GM18505 (cell line): ENCODE data around the gene OR52I1.

Source experiments
- ATAC-seq: cut with Tn5 transposase; IDR thresholded peaks from one replicate; pipeline ENCODE4 v1.9.1; 2021; ENCODE audit not compliant: unreplicated experiment
- POLR2A ChIP-seq: IDR thresholded peaks from 4 replicates; pipeline ENCODE4 v1.6.1; 2011; ENCODE audit warnings: borderline replicate concordance; ENCODE audit not compliant: insufficient read depth, insufficient read length; ENCODE audit errors: extremely low read depth

OR52I1 gene, protein sequence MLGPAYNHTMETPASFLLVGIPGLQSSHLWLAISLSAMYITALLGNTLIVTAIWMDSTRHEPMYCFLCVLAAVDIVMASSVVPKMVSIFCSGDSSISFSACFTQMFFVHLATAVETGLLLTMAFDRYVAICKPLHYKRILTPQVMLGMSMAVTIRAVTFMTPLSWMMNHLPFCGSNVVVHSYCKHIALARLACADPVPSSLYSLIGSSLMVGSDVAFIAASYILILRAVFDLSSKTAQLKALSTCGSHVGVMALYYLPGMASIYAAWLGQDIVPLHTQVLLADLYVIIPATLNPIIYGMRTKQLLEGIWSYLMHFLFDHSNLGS

GRCh38 chr11:4593739-4594138 lies at the start of gene OR52I1:
Gene OR52I1 (plus strand): TSS chr11:4594039. CDS start chr11:4594039, 0 bp downstream.
- TF ChIP-seq POLR2A = no peak

DNA sequence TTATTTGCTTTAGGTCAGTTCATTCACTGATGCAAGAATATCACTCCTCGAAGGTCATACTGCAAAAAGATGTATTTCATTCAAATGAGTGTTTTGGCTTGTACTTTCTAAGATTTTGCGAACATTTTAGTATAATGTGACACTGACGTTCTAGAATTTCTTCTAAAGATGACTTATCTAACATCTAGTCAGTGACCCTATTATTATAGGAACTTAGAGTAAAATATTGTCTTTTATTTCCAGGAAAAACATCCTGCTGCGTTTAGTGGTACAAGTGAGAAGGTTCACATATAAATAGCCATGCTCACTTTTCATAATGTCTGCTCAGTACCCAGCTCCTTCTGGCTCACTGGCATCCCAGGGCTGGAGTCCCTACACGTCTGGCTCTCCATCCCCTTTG lies 48.9 kb upstream of the OR52I1 start, which contains the start of gene OR52M1:
Gene OR52M1 (plus strand): TSS at position 301 of the 400 bp plus-strand sequence. CDS start 0 bp downstream, at position 301.
- TF ChIP-seq POLR2A = no peak
- no peak for ATAC-seq

More at GRCh38 chr11:4593739-4594138, at the start of gene OR52I1:
- ATAC-seq = no peak

- no peak for TF ChIP-seq POLR2A
- no peak for ATAC-seq
Observed at GRCh38 chr11:4546878-4547277, 47.0 kb upstream of the OR52I1 start.

DNA sequence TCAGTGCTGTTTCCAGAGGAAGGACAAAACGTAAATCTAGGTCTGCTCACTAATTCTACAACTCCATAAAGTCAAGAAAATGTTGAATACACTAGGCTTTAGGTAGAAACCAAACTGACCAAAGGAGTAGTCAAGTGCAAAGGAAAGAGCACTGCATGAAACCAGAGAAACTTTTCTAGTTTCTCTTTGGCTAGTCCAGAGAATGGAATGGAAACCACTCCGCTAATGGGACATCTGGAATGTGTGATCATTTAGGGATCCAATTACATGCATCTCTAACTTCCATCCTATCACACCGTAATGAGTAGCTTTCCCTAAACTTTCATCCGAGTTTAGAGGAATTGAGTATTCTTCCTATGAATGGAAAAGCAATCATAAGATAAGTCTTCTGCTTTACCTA lies 46.4 kb upstream of the OR52I1 start:
- TF ChIP-seq POLR2A = no peak

GRCh38 chr11:4551346-4551979 lies 42.4 kb upstream of the OR52I1 start:
- no peak for ATAC-seq
- TF ChIP-seq POLR2A = no peak

More for the DNA sequence above, 46.4 kb upstream of the OR52I1 start:
- no peak for ATAC-seq

GRCh38 chr11:4559527-4560440 lies 34.1 kb upstream of the OR52I1 start:
- ATAC-seq = no peak

GRCh38 chr11:4560467-4560866 lies 33.4 kb upstream of the OR52I1 start:
- no peak for ATAC-seq
- no peak for TF ChIP-seq POLR2A

More at GRCh38 chr11:4559527-4560440, 34.1 kb upstream of the OR52I1 start:
- no peak for TF ChIP-seq POLR2A

DNA sequence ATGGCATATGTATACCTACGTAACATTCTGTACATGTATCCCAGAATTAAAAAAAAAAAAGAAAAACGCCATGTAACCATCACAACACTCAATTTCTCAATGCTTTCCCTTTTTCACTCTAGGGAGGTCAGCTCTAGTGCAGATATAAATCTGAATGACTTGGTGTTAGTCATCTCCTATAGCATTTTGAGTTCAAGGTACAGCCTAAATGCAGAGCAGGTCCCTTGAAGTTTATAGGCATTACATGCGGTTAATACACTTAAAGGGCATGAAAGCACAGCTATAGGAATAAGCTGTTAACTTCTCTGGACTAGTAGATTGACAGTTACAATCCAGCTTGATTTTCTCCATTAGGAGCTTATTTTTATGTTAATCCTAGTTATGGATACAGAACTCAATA lies 28.5 kb upstream of the OR52I1 start:
- no peak for TF ChIP-seq POLR2A
- no peak for ATAC-seq

DNA sequence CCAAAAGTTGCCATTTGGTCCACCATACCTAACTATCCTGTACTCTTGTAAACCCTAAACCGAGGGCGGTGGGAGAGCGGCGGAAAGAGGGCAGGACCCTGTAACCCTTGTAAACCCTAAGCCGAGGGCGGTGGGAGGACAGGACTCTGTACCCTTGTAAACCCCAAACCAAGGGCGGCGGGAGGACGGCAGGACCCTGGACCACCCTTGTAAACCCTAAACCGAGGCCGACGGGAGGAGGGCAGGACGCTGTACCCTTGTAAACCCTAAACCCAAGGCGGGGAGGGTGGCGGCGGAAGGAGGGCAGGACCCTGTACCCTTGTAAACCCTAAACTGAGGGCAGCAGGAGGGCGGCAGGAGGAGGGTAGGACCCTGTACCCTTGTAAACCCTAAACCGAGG lies 24.8 kb upstream of the OR52I1 start:
- no peak for ATAC-seq
- TF ChIP-seq POLR2A = no peak

DNA sequence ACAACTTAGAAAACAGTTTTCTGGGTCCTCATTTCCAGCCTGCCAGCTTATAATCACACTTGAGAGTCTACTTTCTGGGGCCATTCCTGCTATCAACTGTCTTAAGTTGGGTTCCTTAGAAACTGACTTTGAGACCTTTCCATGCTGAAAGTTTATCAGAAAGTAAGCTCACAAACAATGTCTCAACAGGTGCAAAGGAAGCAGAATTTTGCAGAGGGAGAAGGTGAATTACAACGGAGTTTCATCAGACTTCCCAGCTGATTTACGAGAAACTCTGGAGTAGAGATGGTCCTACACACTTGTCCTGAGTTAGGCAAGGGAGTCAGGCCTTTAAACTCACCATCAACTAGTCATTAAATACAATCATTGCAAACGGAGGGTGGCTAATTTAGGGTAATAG lies 17.0 kb upstream of the OR52I1 start:
- no peak for TF ChIP-seq POLR2A
- ATAC-seq = no peak

DNA sequence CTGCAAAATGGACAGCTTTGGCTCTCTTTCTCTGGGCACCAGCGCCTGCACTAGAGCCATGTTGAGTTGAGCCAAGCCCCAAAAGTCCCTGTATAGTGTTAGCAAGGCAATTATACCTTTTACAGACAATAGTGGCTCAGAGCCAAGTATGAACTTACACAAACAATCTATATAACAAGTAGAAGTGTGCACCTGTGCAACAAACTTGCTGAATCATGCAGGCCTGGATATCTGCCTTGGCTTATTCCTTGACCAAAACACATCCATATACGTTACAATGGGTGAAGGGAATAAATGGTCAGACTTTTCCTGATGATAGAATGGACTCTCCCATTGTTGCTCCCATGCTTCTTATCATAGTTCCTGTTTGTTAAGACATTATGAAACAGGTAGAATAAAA lies 16.1 kb upstream of the OR52I1 start:
- no peak for ATAC-seq
- no peak for TF ChIP-seq POLR2A

DNA sequence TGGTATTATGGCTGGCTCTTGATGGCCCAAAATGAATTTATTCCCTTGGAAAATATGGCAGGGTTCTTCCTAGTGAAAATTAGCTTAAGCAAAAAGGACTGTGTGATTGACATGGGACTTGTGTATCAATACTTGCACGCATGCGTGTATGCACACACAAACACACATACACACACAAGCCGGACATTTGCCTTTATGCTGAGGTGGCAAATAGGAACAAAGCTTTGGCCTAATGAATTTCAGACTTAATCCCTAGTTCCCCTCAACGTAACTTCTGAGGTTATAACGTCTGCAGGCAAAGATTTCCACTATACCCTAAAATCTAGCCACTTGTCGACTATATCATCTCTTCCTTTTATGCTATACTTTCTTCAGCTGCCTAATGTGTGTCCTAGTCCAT lies 15.2 kb upstream of the OR52I1 start:
- no peak for ATAC-seq
- no peak for TF ChIP-seq POLR2A

GRCh38 chr11:4580124-4580523 lies 13.7 kb upstream of the OR52I1 start:
- no peak for ATAC-seq
- no peak for TF ChIP-seq POLR2A
